Transverse colon (tissue), 4 donors: ENCODE measurements around the gene RPS6KA2. TPM values are rescaled to one million over a fixed set of nuclear protein-coding genes. Genes with fewer than 3 reads are reported as not detected.

Source experiments
- DNase-seq: peaks from one replicate; pipeline ENCODE4 v3.0.0-alpha.2; 2019
- H3K27ac ChIP-seq, 4 donors: fragments of 200-600 bp; sonication (generic); 2 replicates each; pipeline ENCODE4 v1.5.1; 2016 to 2018; ENCODE audit warnings: inconsistent platforms in 4 of 4
- H3K27me3 ChIP-seq: fragments of 200-600 bp; sonication (generic); 2 replicates; pipeline ENCODE4 v1.5.1; 2017; ENCODE audit warnings: inconsistent platforms
- H3K36me3 ChIP-seq, 4 donors: fragments of 200-600 bp; sonication (generic); 2 replicates each; pipeline ENCODE4 v1.5.1; 2017 to 2019; ENCODE audit warnings: inconsistent platforms in 4 of 4
- H3K4me1 ChIP-seq, 4 donors: fragments of 200-600 bp; sonication (generic); 2 replicates each; pipeline ENCODE4 v1.5.1; 2017 to 2020; ENCODE audit warnings: inconsistent platforms in 4 of 4
- H3K4me3 ChIP-seq, 4 donors: fragments of 200-600 bp; sonication (generic); 1 replicate in 1 of 4; 2 replicates in 3 of 4; pipeline versions ENCODE4 v1.5.1 to v1.6.1; 2017 to 2019; ENCODE audit warnings: inconsistent platforms in 4 of 4
- H3K9me3 ChIP-seq, 2 donors: fragments of 200-600 bp; sonication (generic); 2 replicates each; pipeline ENCODE4 v1.5.1; 2017 to 2019; ENCODE audit warnings: inconsistent platforms in 2 of 2
- CTCF ChIP-seq, 5 experiments: fragments of 200-600 bp in 3 of 5; fragments of 450-650 bp in 2 of 5; sonication (generic) in 3 of 5; IDR thresholded peaks; 1 replicate in 2 of 5; 2 replicates in 3 of 5; pipeline ENCODE4 v1.5.1; 2016 to 2017; ENCODE audit warnings: antibody characterized with exemption in 5 of 5, inconsistent platforms in 3 of 5, mild to moderate bottlenecking in 2 of 5, moderate library complexity in 1 of 5
- EP300 ChIP-seq: sonication (generic); formaldehyde crosslinking; IDR thresholded peaks from one replicate; pipeline ENCODE4 v1.6.1; 2017; ENCODE audit warnings: antibody characterized with exemption, low read depth
- POLR2A ChIP-seq: fragments of 450-650 bp; IDR thresholded peaks from one replicate; pipeline ENCODE4 v1.6.1; 2016; ENCODE audit warnings: antibody characterized with exemption, mild to moderate bottlenecking, moderate library complexity
- POLR2AphosphoS5 ChIP-seq, 3 donors: sonication (generic); formaldehyde crosslinking; IDR thresholded peaks; one replicate each; pipeline ENCODE4 v1.6.1; 2016; ENCODE audit warnings: antibody characterized with exemption in 3 of 3
- WGBS, 2 donors: methylation state at CpG; one replicate each; pipeline ENCODE4 v1.1.5; 2018; ENCODE audit warnings: low coverage in 1 of 2; 5-methylcytosine and 5-hydroxymethylcytosine counted together
- in situ Hi-C, 4 donors: fragments of 200-750 bp; cut with MboI; loops; one replicate each; pipeline versions ENCODE4 v1.15.0 to v1.15.1; 2017; ENCODE audit warnings: low sequenced_read_pairs in 3 of 4, low pct_ligation_motif_present in 1 of 4, low pct_unique_long_range_greater_than_20kb in 1 of 4
- intact Hi-C: fragments of 100-400 bp; cut with DNase I; formaldehyde crosslinking; loops from one replicate; pipeline ENCODE4 v1.15.1; 2023; ENCODE audit warnings: low total_unique reads
- total RNA-seq, 4 donors: library from RNA; depleted of rRNA; stranded (reverse); fragments of >200 nt; gene quantifications; one replicate each; pipeline ENCODE4 v1.1.0, GENCODE V29; 2016

RPS6KA2 gene
- total RNA-seq, 4 donors from 2014 or later = 9.6 to 41.1 (median 15.4) TPM

- WGBS, 2 donors = 82 to 100% methylated on average over 6 to 11 of the region's 11 CpGs
- intact Hi-C loops (loop anchor here (10.0 kb wide), 1 partner anchor 815 kb away; no protein-coding TSS in a partner anchor), in situ Hi-C loops (no loop called here)
- no peak for TF ChIP-seq CTCF (IDR thresholded peaks at IDR 0.05)
- TF ChIP-seq POLR2AphosphoS5 (IDR thresholded peaks at IDR 0.05) = no peak
- TF ChIP-seq POLR2A = no peak
- TF ChIP-seq EP300 = no peak
- H3K27me3 ChIP-seq = no peaks in the 10 kb centered on the region
- no peaks in the 10 kb centered on the region for H3K36me3 ChIP-seq
- no peak for DNase-seq
- H3K4me3 ChIP-seq = no peak overlapping the region
- no peak overlapping the region for H3K27ac ChIP-seq
- peaks cover 0 to 14% (median 0%) of the 10 kb centered on the region in 4 donors for H3K4me1 ChIP-seq
- no peaks in the 10 kb centered on the region for H3K9me3 ChIP-seq
Observed at GRCh38 chr6:166489301-166490155, 137.5 kb downstream of the RPS6KA2 start.

- H3K27ac ChIP-seq = peak overlapping the region; percentile 50 to 71 (median 58)
- no peak for DNase-seq
- H3K36me3 ChIP-seq = no peaks in the 10 kb centered on the region
- no peak overlapping the region for H3K4me3 ChIP-seq
- peaks cover 0 to 14% (median 0%) of the 10 kb centered on the region in 4 donors for H3K4me1 ChIP-seq
- intact Hi-C loops (loop anchor here (10.0 kb wide), 1 partner anchor 816 kb away; no protein-coding TSS in a partner anchor), in situ Hi-C loops (no loop called here)
- TF ChIP-seq CTCF (IDR thresholded peaks at IDR 0.05) = no peak
- TF ChIP-seq EP300 = no peak
- no peaks in the 10 kb centered on the region for H3K9me3 ChIP-seq
- H3K27me3 ChIP-seq = no peaks in the 10 kb centered on the region
- WGBS, 2 donors = 91 to 92% methylated on average over 2 to 13 of the region's 13 CpGs
Observed at GRCh38 chr6:166488701-166489100, 138.3 kb downstream of the RPS6KA2 start.

GRCh38 chr6:166488076-166488685 lies 138.9 kb downstream of the RPS6KA2 start:
- peak; percentile 57 for DNase-seq
- WGBS, 2 donors = 58 to 60% methylated on average over 5 to 15 of the region's 15 CpGs
- in situ Hi-C loops = no loop called here

More at GRCh38 chr6:166488076-166488685, 138.9 kb downstream of the RPS6KA2 start:
- no peaks in the 10 kb centered on the region for H3K27me3 ChIP-seq
- no peaks in the 10 kb centered on the region for H3K9me3 ChIP-seq
- intact Hi-C loops = loop anchor here (10.0 kb wide), 1 partner anchor 817 kb away; no protein-coding TSS in a partner anchor
- no peaks in the 10 kb centered on the region for H3K36me3 ChIP-seq
- H3K4me3 ChIP-seq = no peak overlapping the region
- H3K4me1 ChIP-seq = peaks cover 0 to 14% (median 0%) of the 10 kb centered on the region in 4 donors
- peak; percentile 36 for TF ChIP-seq POLR2A
- TF ChIP-seq CTCF (IDR thresholded peaks at IDR 0.05) = no peak
- peak overlapping the region; percentile 50 to 71 (median 58) for H3K27ac ChIP-seq
